Liver (tissue), 9 donors: Measurements from ENCODE around the gene ZSWIM4. TPM values are rescaled to one million over a fixed set of nuclear protein-coding genes. Genes with fewer than 3 reads are reported as not detected.
"Not testable (repeated sequence)": the region's sequence is repeated elsewhere in the genome, so short reads cannot be mapped to it uniquely, and the experiment has no call there.

Experiments used
- DNase-seq: peaks from one replicate; pipeline ENCODE4 v3.0.0-alpha.2; 2017; ENCODE audit warnings: low spot score
- H3K27ac ChIP-seq, 2 donors: one replicate each; pipeline ENCODE4 v1.7.0; 2013; ENCODE audit warnings: inconsistent platforms in 2 of 2, low read length in 2 of 2, control low read depth in 1 of 2, low read depth in 1 of 2, mild to moderate bottlenecking in 1 of 2
- H3K27me3 ChIP-seq, 4 donors: one replicate each; pipeline versions ENCODE4 v1.6.1 to v1.7.0; 2013; ENCODE audit warnings: low read length in 3 of 4, inconsistent platforms in 1 of 4, mild to moderate bottlenecking in 1 of 4, moderate library complexity in 1 of 4; ENCODE audit not compliant: control insufficient read depth in 4 of 4, insufficient read depth in 4 of 4
- H3K36me3 ChIP-seq, 4 donors: one replicate each; pipeline versions ENCODE4 v1.6.1 to v1.7.0; 2013; ENCODE audit warnings: low read length in 3 of 4, mild to moderate bottlenecking in 3 of 4, low read depth in 1 of 4, moderate library complexity in 1 of 4; ENCODE audit not compliant: control insufficient read depth in 4 of 4, insufficient read depth in 3 of 4
- H3K4me1 ChIP-seq, 4 donors: one replicate each; pipeline versions ENCODE4 v1.6.1 to v1.7.0; 2013; ENCODE audit warnings: low read length in 3 of 4, mild to moderate bottlenecking in 3 of 4, moderate library complexity in 1 of 4; ENCODE audit not compliant: control insufficient read depth in 4 of 4, insufficient read depth in 4 of 4
- H3K4me3 ChIP-seq, 3 donors: one replicate each; pipeline versions ENCODE4 v1.6.1 to v1.7.0; 2013; ENCODE audit warnings: low read length in 3 of 3, control low read depth in 1 of 3, low read depth in 1 of 3, mild to moderate bottlenecking in 1 of 3
- H3K9ac ChIP-seq, 2 donors: one replicate each; pipeline ENCODE4 v1.7.0; 2013; ENCODE audit warnings: low read length in 2 of 2, mild to moderate bottlenecking in 2 of 2, moderate library complexity in 2 of 2, control low read depth in 1 of 2, low read depth in 1 of 2
- H3K9me3 ChIP-seq, 4 donors: one replicate each; pipeline versions ENCODE4 v1.6.1 to v1.7.0; 2013; ENCODE audit warnings: low read length in 3 of 4; ENCODE audit not compliant: control insufficient read depth in 4 of 4
- FOXA1 ChIP-seq: IDR thresholded peaks from 2 replicates; pipeline ENCODE4 v1.6.1; 2016; ENCODE audit warnings: antibody characterized with exemption
- FOXA2 ChIP-seq: IDR thresholded peaks from 2 replicates; pipeline ENCODE4 v1.6.1; 2016; ENCODE audit warnings: antibody characterized with exemption
- HNF4A ChIP-seq, 2 donors: conservative IDR thresholded peaks; 2 replicates each; pipeline ENCODE4 v1.6.1; 2016; ENCODE audit warnings: antibody characterized with exemption in 2 of 2, mild to moderate bottlenecking in 2 of 2
- HNF4G ChIP-seq: IDR thresholded peaks from 2 replicates; pipeline ENCODE4 v1.6.1; 2016; ENCODE audit warnings: antibody characterized with exemption
- JUND ChIP-seq, 2 donors: IDR thresholded peaks; 2 replicates each; pipeline ENCODE4 v1.6.1; 2016; ENCODE audit warnings: antibody characterized with exemption in 2 of 2
- NR2F2 ChIP-seq: IDR thresholded peaks from 2 replicates; pipeline ENCODE4 v1.6.1; 2016; ENCODE audit warnings: antibody characterized with exemption
- RAD21 ChIP-seq, 2 donors: IDR thresholded peaks; 2 replicates each; pipeline ENCODE4 v1.6.1; 2016; ENCODE audit warnings: antibody characterized with exemption in 2 of 2, mild to moderate bottlenecking in 2 of 2
- RXRA ChIP-seq, 2 donors: IDR thresholded peaks; 2 replicates each; pipeline ENCODE4 v1.6.1; 2017 to 2018; ENCODE audit warnings: antibody characterized with exemption in 2 of 2, mild to moderate bottlenecking in 1 of 2
- TAF1 ChIP-seq: conservative IDR thresholded peaks from 2 replicates; pipeline ENCODE4 v1.6.1; 2016; ENCODE audit warnings: antibody characterized with exemption, mild to moderate bottlenecking
- YY1 ChIP-seq: IDR thresholded peaks from 2 replicates; pipeline ENCODE4 v1.6.1; 2016; ENCODE audit warnings: antibody characterized with exemption, mild to moderate bottlenecking
- WGBS: extraction: QIAGEN DNeasy Blood & Tissue Kit; methylation state at CpG from one replicate; pipeline ENCODE4 v1.1.7; 2013; 5-methylcytosine and 5-hydroxymethylcytosine counted together
- polyA plus RNA-seq, 2 donors: library from polyadenylated mRNA; stranded (reverse) in 1 of 2; unstranded in 1 of 2; fragments of 200-250 nt in 1 of 2; fragments of >200 nt in 1 of 2; fragmentation: Nextera tagmentation in 1 of 2; extraction: Ambion mirVana in 1 of 2; gene quantifications; one replicate each; pipeline versions ENCODE4 v1.2.1 to v1.2.3, GENCODE V29; 2013 to 2015
- total RNA-seq, 2 donors: library from RNA; depleted of rRNA; stranded (reverse); fragments of >200 nt; gene quantifications; one replicate each; pipeline ENCODE4 v1.2.3, GENCODE V29; 2014
- TF ChIP-seq, protein P1 (sequence below): IDR thresholded peaks from 2 replicates; pipeline ENCODE4 v1.6.1; 2016; ENCODE audit warnings: antibody characterized with exemption
- TF ChIP-seq, protein P2 (sequence below): IDR thresholded peaks from 2 replicates; pipeline ENCODE4 v1.6.1; 2016; ENCODE audit warnings: antibody characterized with exemption
- TF ChIP-seq, protein P3 (sequence below): IDR thresholded peaks from 2 replicates; pipeline ENCODE4 v1.6.1; 2016; ENCODE audit warnings: antibody characterized with exemption, mild to moderate bottlenecking
- TF ChIP-seq, protein P4 (sequence below): IDR thresholded peaks from 2 replicates; pipeline ENCODE4 v1.6.1; 2016; ENCODE audit warnings: antibody characterized with exemption
- TF ChIP-seq, protein P5 (sequence below): fragments of 150-350 bp; IDR thresholded peaks from 2 replicates; pipeline ENCODE4 v1.5.1; 2017; ENCODE audit warnings: improper control_type of control experiment, low read depth, low read length; ENCODE audit not compliant: missing input control
- donor health status: healthy.
- donor health status: healthy.
- donor health status: healthy.
- donor health status: healthy.
- donor health status: healthy.

The ZSWIM4 gene
- total and polyA plus RNA-seq, 4 donors = 0.14 to 2.2 (median 1.2) TPM

DNA sequence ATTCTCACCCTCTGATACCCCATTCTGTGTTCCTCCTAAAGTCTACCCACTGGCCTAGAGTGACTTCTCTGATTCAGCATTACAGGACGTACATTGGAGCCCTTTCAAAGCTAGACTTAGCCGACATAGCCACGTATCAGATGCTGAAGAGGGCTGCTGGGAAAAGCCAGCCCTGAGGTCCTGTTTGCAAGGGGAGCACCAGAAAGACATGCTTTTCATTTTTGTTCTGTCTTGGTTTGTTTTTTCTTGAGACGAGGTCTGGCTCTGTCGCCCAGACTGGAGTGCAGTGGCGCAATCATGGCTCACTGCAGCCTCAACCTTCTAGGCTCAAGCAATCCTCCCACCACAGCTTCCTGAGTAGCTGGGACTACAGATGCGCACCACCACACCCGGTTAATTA lies 6.3 kb upstream of the ZSWIM4 start:
- no peaks in the 10 kb centered on the region for H3K36me3 ChIP-seq
- WGBS = 56% methylated on average over 8 of the region's 8 CpGs
- H3K27me3 ChIP-seq = no peaks in the 10 kb centered on the region
- no peaks in the 10 kb centered on the region for H3K9me3 ChIP-seq
- no peak overlapping the region for H3K9ac ChIP-seq
- DNase-seq = no peak
- TF ChIP-seq FOXA1 = no peak
- TF ChIP-seq, protein P1, sequence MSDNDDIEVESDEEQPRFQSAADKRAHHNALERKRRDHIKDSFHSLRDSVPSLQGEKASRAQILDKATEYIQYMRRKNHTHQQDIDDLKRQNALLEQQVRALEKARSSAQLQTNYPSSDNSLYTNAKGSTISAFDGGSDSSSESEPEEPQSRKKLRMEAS = no peak
- TF ChIP-seq TAF1 = no peak
- TF ChIP-seq, protein P2, sequence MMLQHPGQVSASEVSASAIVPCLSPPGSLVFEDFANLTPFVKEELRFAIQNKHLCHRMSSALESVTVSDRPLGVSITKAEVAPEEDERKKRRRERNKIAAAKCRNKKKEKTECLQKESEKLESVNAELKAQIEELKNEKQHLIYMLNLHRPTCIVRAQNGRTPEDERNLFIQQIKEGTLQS = no peak
- no peak for TF ChIP-seq HNF4A (conservative IDR thresholded peaks at IDR 0.05)
- TF ChIP-seq FOXA2 = no peak
- TF ChIP-seq, protein P3, sequence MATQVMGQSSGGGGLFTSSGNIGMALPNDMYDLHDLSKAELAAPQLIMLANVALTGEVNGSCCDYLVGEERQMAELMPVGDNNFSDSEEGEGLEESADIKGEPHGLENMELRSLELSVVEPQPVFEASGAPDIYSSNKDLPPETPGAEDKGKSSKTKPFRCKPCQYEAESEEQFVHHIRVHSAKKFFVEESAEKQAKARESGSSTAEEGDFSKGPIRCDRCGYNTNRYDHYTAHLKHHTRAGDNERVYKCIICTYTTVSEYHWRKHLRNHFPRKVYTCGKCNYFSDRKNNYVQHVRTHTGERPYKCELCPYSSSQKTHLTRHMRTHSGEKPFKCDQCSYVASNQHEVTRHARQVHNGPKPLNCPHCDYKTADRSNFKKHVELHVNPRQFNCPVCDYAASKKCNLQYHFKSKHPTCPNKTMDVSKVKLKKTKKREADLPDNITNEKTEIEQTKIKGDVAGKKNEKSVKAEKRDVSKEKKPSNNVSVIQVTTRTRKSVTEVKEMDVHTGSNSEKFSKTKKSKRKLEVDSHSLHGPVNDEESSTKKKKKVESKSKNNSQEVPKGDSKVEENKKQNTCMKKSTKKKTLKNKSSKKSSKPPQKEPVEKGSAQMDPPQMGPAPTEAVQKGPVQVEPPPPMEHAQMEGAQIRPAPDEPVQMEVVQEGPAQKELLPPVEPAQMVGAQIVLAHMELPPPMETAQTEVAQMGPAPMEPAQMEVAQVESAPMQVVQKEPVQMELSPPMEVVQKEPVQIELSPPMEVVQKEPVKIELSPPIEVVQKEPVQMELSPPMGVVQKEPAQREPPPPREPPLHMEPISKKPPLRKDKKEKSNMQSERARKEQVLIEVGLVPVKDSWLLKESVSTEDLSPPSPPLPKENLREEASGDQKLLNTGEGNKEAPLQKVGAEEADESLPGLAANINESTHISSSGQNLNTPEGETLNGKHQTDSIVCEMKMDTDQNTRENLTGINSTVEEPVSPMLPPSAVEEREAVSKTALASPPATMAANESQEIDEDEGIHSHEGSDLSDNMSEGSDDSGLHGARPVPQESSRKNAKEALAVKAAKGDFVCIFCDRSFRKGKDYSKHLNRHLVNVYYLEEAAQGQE = no peak
- TF ChIP-seq NR2F2 = no peak
- no peak for TF ChIP-seq RAD21 (IDR thresholded peaks at IDR 0.05)
- TF ChIP-seq RXRA (IDR thresholded peaks at IDR 0.05) = no peak
- TF ChIP-seq, protein P4, sequence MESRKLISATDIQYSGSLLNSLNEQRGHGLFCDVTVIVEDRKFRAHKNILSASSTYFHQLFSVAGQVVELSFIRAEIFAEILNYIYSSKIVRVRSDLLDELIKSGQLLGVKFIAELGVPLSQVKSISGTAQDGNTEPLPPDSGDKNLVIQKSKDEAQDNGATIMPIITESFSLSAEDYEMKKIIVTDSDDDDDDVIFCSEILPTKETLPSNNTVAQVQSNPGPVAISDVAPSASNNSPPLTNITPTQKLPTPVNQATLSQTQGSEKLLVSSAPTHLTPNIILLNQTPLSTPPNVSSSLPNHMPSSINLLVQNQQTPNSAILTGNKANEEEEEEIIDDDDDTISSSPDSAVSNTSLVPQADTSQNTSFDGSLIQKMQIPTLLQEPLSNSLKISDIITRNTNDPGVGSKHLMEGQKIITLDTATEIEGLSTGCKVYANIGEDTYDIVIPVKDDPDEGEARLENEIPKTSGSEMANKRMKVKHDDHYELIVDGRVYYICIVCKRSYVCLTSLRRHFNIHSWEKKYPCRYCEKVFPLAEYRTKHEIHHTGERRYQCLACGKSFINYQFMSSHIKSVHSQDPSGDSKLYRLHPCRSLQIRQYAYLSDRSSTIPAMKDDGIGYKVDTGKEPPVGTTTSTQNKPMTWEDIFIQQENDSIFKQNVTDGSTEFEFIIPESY = no peak
- TF ChIP-seq HNF4G = no peak
- no peak for TF ChIP-seq YY1
- no peak for TF ChIP-seq JUND (IDR thresholded peaks at IDR 0.05)
- peaks cover 0 to 5% (median 2%) of the 10 kb centered on the region in 4 donors for H3K4me1 ChIP-seq
- no peak overlapping the region for H3K4me3 ChIP-seq
- no peak overlapping the region for H3K27ac ChIP-seq

DNA sequence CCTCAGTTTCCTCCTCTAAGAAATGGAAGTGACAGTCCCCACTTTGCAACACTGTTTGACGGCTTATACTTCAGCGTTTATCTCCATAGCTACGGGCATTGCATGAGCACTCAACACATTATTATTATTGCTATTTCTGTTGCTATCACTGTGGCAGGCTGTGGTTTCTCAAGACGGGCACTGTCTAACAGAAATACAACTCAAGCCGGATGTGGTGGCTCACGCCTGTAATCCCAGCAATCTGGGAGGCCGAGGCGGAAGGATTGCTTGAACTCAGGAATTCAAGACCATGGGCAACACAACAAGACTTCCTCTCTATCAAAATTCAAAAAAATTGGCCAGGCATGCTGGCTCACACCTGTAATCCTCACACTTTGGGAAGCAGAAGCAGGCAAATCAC lies 4.9 kb upstream of the ZSWIM4 start:
- no peaks in the 10 kb centered on the region for H3K36me3 ChIP-seq
- no peak for TF ChIP-seq FOXA1
- TF ChIP-seq HNF4A (conservative IDR thresholded peaks at IDR 0.05) = no peak
- TF ChIP-seq, protein P5, sequence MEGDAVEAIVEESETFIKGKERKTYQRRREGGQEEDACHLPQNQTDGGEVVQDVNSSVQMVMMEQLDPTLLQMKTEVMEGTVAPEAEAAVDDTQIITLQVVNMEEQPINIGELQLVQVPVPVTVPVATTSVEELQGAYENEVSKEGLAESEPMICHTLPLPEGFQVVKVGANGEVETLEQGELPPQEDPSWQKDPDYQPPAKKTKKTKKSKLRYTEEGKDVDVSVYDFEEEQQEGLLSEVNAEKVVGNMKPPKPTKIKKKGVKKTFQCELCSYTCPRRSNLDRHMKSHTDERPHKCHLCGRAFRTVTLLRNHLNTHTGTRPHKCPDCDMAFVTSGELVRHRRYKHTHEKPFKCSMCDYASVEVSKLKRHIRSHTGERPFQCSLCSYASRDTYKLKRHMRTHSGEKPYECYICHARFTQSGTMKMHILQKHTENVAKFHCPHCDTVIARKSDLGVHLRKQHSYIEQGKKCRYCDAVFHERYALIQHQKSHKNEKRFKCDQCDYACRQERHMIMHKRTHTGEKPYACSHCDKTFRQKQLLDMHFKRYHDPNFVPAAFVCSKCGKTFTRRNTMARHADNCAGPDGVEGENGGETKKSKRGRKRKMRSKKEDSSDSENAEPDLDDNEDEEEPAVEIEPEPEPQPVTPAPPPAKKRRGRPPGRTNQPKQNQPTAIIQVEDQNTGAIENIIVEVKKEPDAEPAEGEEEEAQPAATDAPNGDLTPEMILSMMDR = no peak
- no peak for TF ChIP-seq TAF1
- H3K27me3 ChIP-seq = no peaks in the 10 kb centered on the region
- DNase-seq = no peak
- no peak overlapping the region for H3K27ac ChIP-seq
- H3K4me3 ChIP-seq = no peak overlapping the region
- H3K9ac ChIP-seq = no peak overlapping the region
- peaks cover 0 to 6% (median 2%) of the 10 kb centered on the region in 4 donors for H3K4me1 ChIP-seq
- H3K9me3 ChIP-seq = no peaks in the 10 kb centered on the region
- WGBS = 79% methylated on average over 8 of the region's 8 CpGs

DNA sequence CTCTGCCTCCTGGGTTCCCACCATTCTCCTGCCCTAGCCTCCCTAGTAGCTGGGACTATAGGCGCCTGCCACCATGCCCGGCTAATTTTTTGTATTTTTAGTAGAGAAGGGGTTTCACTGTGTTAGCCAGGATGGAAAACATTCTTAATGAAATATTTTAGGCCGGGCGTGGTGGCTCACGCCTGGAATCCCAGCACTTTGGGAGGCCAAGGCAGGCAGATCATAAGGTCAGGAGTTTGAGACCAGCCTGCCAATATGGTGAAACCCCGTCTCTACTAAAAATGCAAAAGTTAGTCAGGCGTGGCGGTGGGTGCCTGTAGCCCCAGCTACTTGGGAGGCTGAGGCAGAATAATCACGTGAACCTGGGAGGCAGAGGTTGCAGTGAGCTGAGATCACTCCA lies 1.9 kb upstream of the ZSWIM4 start:
- not testable (repeated sequence) for H3K36me3 ChIP-seq, H3K9me3 ChIP-seq

More for the DNA sequence above, 1.9 kb upstream of the ZSWIM4 start:
- peaks cover 0 to 14% (median 9%) of the 10 kb centered on the region in 4 donors for H3K4me1 ChIP-seq
- not testable (repeated sequence) for H3K27ac ChIP-seq, DNase-seq, H3K4me3 ChIP-seq, H3K9ac ChIP-seq, H3K27me3 ChIP-seq
- WGBS = 92% methylated on average over 9 of the region's 9 CpGs
